ENCODE measurements around the gene AGR3.

Gene AGR3

GRCh38 chr7:16881844-16882243, at the start of gene AGR3:
Gene AGR3, minus strand, starts transcription at chr7:16881983. Its CDS starts 3,365 bp downstream, at chr7:16878618.
- no peak for DNase-seq (ENCODE audit: low spot score)

DNA sequence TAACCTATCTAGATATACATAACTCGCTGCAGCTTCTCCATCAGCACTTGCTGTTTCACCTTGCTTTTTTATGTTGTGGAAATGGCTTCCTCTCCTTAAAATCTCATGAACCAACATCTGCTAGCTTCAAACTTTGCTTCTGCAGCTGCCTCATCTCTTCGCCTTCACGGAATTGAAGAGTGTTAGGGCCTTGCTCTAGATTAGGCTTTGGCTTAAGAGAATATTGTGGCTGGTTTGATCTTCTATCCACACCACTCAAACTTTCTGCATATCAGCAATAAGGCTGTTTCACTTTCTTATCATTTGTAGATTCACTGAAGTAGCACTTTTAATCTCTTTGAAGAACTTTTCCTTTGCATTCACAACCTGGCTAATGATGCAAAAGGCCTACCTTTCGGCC, 49.2 kb upstream of the AGR3 start:
- no peak for DNase-seq (ENCODE audit: low spot score)

GRCh38 chr7:16929146-16929762, 47.5 kb upstream of the AGR3 start:
- DNase-seq (ENCODE audit: low spot score) = no peak

- no peak for DNase-seq (ENCODE audit: low spot score)
Observed at GRCh38 chr7:16926861-16927260, 45.1 kb upstream of the AGR3 start.

GRCh38 chr7:16926283-16926682, 44.5 kb upstream of the AGR3 start:
- DNase-seq (ENCODE audit: low spot score) = peak; percentile 70

GRCh38 chr7:16925609-16926008, 43.8 kb upstream of the AGR3 start:
- no peak for DNase-seq (ENCODE audit: low spot score)

- DNase-seq (ENCODE audit: low spot score) = no peak
Observed at GRCh38 chr7:16923019-16923418, 41.2 kb upstream of the AGR3 start.

DNA sequence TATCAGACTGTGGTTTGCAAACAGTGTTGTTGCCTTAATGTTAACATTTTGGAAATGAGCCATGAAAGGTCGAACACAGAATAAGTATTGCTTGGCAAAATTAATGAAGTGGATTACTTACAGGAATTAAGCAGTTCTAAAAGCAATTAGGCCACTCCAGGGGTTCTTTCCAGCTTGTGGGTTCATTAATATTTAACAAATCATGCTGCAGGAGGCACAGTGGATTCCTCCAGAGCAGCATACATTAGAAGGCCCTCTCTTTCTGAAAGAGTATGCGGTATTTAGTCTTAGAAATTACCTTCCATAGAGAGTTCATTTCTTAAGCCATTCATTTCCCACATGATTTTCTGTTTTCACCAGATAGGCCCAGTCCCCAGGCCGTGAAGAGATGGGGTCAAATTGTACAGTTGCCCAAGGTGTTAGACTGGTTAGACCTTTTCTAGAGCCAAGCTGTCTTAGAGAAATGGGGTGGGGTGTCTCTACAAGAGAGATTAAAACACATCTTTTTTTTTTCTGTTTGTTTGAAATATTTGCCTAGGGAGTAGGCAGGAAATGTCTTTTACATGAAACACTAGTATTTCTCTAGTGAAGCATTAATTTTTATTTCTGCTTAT, 40.0 kb upstream of the AGR3 start:
- DNase-seq (ENCODE audit: low spot score) = peak; percentile 16

DNA sequence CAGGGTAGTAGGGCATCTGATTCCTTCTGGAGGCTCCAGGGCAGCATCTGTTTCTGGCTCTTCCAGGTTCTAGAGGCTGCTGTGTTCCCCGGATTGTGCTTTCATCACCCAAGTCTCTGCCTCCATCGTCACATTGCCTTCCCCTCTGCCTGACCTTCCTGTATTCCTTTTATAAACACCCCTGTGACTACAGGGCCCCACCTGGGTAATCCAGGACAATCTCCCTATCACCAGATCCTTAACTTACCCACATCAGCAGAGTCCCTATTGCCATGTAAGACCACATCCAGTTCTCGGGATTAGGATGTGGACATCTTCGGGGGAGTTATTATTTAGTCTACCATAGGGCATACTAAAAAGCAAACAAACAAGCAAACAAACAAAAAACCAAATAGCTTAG, 39.4 kb upstream of the AGR3 start:
- DNase-seq (ENCODE audit: low spot score) = no peak

- no peak for DNase-seq (ENCODE audit: low spot score)
Observed at GRCh38 chr7:16919440-16919839, 37.7 kb upstream of the AGR3 start.

- DNase-seq (ENCODE audit: low spot score) = peak; percentile 37
Observed at GRCh38 chr7:16918288-16918895, 36.6 kb upstream of the AGR3 start.

GRCh38 chr7:16916738-16917137, 35.0 kb upstream of the AGR3 start:
- DNase-seq (ENCODE audit: low spot score) = no peak

GRCh38 chr7:16916105-16916639, 34.4 kb upstream of the AGR3 start:
- DNase-seq (ENCODE audit: low spot score) = peak; percentile 58

GRCh38 chr7:16915405-16915804, 33.6 kb upstream of the AGR3 start:
- DNase-seq (ENCODE audit: low spot score) = peak; percentile 80

- DNase-seq (ENCODE audit: low spot score) = no peak
Observed at GRCh38 chr7:16914771-16915170, 33.0 kb upstream of the AGR3 start.

GRCh38 chr7:16913643-16914042, 31.9 kb upstream of the AGR3 start:
- DNase-seq (ENCODE audit: low spot score) = no peak

- DNase-seq (ENCODE audit: low spot score) = no peak
Observed at GRCh38 chr7:16912540-16912939, 30.8 kb upstream of the AGR3 start.

- DNase-seq (ENCODE audit: low spot score) = no peak
Observed at GRCh38 chr7:16908561-16908960, 26.8 kb upstream of the AGR3 start.

DNA sequence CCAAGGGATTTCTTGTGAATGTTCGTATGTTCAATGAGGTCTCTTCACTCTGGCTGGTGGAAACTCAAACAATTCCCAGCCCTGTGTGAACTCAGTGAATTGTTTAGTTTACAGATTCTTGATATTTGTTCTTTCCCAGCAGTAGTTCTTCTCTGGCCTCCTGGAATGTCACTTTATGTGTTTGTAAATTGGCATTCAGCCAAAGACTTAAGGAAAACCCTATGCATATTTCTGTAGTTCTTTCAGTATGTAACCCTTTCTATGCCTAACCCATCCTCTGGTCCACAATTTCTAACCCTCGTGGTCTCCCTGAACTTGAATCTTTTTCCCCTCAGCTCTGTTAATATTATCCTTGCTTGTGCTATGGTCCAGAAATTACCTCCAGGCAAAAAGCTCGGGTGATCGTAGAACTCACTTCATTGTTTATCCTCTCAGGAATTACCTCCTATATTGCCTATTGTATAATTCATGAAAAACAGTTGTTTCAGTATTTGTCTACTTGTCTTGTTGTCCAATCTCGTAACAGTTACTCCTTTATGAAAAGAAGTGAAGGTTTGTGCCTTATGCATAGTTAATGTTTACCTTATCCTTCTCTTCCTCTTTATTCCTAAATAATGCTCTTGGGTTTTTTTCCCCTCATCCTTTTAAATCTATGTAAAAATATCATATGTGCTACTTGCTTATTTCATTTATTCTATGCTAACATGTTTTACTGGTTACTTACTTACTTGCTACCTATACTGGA, 23.7 kb upstream of the AGR3 start:
- no peak for DNase-seq (ENCODE audit: low spot score)

DNA sequence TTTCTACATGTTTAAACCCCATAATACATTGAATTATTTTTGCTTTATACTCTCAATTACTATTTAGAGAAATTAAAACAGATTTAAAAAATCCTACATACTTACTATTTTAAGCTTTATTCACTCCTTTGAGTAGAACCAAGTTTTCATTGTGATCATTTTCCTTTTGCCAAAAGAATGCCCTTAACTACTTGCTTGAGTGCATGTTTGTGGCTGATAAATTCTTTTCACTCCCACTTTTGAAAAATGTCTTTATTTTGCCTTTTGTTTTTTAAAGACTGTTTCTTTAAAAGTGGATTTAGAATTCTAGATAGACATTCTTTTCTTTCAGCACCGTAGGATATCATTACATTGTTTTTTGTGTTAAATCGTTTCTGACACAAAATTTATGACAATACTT, 22.3 kb upstream of the AGR3 start:
- peak; percentile 25 for DNase-seq (ENCODE audit: low spot score)

GRCh38 chr7:16900209-16900768, 18.5 kb upstream of the AGR3 start:
- no peak for DNase-seq (ENCODE audit: low spot score)

DNA sequence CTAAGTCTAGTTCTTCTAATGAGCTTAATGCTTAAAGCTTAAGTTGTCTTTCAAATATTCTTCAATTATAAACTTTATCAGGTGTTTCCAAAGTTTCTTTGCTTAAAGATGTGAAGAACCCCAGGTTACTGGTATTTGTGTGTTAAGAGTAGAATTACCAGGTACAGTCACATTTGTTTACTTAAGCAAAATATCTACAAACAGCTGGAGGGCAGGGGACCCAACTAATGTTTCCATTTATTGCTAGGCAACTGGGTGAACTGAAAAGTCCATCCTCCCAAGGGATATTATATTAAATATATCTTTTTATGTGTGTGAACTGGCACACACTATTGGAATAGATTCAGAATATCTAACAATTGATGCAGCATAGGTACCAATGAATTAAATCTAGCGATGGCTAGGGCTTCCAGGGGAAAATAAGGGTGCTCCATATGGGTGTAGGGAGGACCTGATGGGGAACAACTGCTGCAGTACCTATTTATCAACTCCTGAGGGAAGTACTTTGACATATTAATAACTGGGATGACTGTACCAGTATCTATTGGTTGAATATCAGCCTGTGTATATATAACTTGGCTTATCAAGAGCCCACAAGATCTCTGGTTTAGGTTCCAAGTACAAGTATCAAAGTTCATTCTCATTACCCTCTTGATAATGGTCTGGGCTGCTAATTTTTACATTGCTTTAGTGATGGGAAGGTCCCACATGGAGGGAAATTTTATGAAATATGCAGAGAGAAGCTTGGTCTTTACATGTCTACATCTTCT, 10.3 kb upstream of the AGR3 start:
- DNase-seq (ENCODE audit: low spot score) = no peak
